ENCODE results near the gene DMBX1. TPM values are rescaled to one million over a fixed set of nuclear protein-coding genes. Genes with fewer than 3 reads are reported as not detected.

The DMBX1 gene
- total RNA-seq, 2 donors from 2014 or later = 5.7 to 16.6 TPM

DNA sequence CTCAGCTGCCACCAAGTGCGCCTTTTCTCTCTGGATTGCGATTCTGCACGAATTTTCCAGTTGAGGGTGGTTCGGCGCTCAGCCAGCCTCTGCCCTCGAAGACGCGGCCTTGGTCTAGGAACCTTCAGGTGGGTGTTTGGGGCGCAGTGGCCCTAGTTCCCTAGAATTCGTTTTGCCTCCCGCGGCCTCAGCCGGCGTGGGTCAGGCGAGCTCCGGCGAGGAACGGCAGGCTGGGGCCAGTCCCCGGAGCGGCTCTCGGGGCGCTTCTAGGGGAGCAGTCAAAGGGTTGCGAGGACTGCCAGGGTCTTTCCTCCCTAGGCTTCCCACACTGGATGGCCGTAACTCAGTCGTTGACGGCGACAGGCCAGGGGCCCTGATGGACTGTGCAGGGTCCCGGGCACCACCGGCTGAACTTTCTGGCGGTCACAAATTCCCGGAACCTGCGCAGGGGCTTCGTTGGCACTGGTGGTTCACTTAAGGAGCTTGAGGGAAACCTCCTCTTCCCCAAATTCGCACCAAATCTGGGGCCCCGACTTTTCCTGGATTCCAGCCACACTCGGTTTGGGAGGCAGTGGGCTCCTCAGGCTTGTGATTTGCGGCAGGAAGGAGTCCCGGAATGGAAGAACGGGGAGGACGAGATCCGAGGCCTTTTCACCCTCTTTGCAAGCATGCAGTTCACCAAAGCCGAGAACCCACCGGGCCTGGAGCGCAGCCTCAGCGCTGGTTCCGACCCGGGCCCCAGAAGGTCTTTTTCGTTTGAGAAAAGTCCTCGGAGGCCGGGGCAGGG is 1.2 kb downstream of the DMBX1 start:
- H3K36me3 ChIP-seq (ENCODE audit: control insufficient read depth, insufficient read depth, low read length) = no peaks in the 10 kb centered on the region
- no peaks in the 10 kb centered on the region for H3K9me3 ChIP-seq (ENCODE audit: control insufficient read depth, low read length)
- Mint-ChIP-seq H3K4me1 (peaks cover 60% of the 10 kb centered on the region), H3K36me3 (ENCODE audit: low read depth) (no peaks in the 10 kb centered on the region), H3K27ac (no peak overlapping the region), H3K27me3 (ENCODE audit: insufficient read depth) (peaks cover 100% of the 10 kb centered on the region), H3K4me3 (peak overlapping the region; percentile 60), H3K9me3 (no peaks in the 10 kb centered on the region)
- H3K9ac ChIP-seq (ENCODE audit: extremely low read depth, low read length, poor library complexity, severe bottlenecking) = no peak overlapping the region
- no peak overlapping the region for H3K27ac ChIP-seq (ENCODE audit: low read depth, low read length)
- 4% methylated on average over 34 to 50 of the region's 50 CpGs for WGBS, 2 experiments (ENCODE audit: insufficient coverage in 1 of 2, insufficient read length in 1 of 2)
- peak; percentile 73 for DNase-seq
- TF ChIP-seq, protein P1, sequence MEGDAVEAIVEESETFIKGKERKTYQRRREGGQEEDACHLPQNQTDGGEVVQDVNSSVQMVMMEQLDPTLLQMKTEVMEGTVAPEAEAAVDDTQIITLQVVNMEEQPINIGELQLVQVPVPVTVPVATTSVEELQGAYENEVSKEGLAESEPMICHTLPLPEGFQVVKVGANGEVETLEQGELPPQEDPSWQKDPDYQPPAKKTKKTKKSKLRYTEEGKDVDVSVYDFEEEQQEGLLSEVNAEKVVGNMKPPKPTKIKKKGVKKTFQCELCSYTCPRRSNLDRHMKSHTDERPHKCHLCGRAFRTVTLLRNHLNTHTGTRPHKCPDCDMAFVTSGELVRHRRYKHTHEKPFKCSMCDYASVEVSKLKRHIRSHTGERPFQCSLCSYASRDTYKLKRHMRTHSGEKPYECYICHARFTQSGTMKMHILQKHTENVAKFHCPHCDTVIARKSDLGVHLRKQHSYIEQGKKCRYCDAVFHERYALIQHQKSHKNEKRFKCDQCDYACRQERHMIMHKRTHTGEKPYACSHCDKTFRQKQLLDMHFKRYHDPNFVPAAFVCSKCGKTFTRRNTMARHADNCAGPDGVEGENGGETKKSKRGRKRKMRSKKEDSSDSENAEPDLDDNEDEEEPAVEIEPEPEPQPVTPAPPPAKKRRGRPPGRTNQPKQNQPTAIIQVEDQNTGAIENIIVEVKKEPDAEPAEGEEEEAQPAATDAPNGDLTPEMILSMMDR (conservative IDR thresholded peaks at IDR 0.05) = no peak
- H3K4me3 ChIP-seq (ENCODE audit: low read length) = peak overlapping the region; percentile 77
- H3K4me1 ChIP-seq (ENCODE audit: control insufficient read depth, insufficient read depth, low read length) = peaks cover 6% of the 10 kb centered on the region
- H3K27me3 ChIP-seq (ENCODE audit: control insufficient read depth, insufficient read depth, low read length, poor library complexity, severe bottlenecking) = peaks cover 100% of the 10 kb centered on the region

DNA sequence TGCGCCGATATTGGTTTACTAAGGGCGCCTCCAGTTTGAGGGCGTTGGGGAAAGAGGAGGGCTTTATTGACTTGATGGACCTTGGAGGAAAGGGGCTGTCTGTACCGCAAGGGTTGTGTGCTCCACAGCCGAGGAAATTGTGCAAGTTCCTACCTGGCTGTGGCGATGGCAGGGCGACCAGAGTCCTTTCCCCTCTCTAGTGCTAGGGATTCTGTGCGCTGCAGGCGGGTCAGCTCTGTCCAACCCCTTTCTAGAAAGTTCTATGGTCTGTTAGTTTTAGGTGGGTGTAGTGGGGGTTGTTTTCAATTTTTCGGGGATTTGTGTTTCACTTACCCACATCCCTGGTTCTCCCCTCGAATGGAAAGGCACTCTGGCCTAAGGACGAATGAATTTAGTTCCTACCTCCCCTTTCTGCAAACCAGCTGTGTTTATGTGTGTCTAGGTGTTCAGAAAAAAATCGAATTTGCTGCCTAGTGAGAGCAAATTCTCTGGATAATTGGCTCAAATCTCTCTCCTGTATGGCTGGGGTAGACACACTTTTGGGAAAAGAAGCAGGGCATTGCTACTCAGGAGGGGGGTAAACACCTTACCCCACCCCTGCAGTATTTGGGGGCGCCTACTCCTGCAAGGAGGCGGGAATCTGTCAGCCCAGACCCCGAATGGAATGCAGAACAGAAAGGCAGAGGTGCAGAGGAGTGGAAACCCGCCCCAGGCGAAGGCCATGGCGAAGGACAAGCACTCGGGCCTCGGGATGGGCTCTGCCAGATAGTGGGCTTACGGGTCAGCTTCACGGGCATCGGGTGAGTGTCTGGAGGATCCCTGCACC is 2.0 kb downstream of the DMBX1 start:
- peak; percentile 67 for DNase-seq
- H3K36me3 Mint-ChIP-seq (ENCODE audit: low read depth) = no peaks in the 10 kb centered on the region

DNA sequence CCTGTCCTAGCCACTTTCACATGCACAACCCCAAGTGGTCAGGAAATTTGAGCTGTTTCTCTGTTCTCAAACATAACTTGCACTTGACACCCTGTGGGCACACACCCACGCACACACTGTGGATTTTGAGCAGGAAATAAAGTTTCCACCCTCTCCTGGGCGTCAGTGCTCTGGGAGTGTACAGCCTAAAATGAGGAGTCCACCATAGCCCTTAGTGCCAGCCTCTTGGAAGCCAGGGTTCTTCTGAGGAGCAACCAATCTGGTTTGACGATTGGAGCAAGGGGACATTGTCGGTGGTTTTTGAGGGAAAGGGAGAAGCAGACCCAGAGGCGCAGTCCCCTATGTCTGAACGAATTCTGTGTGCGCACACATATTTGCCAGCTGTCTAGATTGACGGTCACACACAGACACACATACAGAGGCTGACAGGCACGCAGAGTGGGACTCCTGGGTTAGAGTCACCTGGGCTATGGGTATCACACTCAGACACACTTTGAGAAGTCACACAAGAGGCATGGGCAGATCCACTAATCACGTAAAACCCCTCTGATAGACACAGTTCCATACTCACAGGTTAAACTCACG is 2.7 kb downstream of the DMBX1 start:
- TF ChIP-seq, protein P1 (conservative IDR thresholded peaks at IDR 0.05) = no peak
- H3K27ac Mint-ChIP-seq = no peak overlapping the region
- no peaks in the 10 kb centered on the region for H3K9me3 Mint-ChIP-seq
- 10 to 24% methylated on average over 4 to 11 of the region's 11 CpGs for WGBS, 2 experiments (ENCODE audit: insufficient coverage in 1 of 2, insufficient read length in 1 of 2)
- peaks cover 55% of the 10 kb centered on the region for H3K4me1 Mint-ChIP-seq
- Histone ChIP-seq H3K4me3 (ENCODE audit: low read length) (no peak overlapping the region), H3K27me3 (ENCODE audit: control insufficient read depth, insufficient read depth, low read length, poor library complexity, severe bottlenecking) (peaks cover 100% of the 10 kb centered on the region), H3K9ac (ENCODE audit: extremely low read depth, low read length, poor library complexity, severe bottlenecking) (no peak overlapping the region), H3K9me3 (ENCODE audit: control insufficient read depth, low read length) (no peaks in the 10 kb centered on the region), H3K27ac (ENCODE audit: low read depth, low read length) (no peak overlapping the region), H3K36me3 (ENCODE audit: control insufficient read depth, insufficient read depth, low read length) (no peaks in the 10 kb centered on the region), H3K4me1 (ENCODE audit: control insufficient read depth, insufficient read depth, low read length) (peaks cover 6% of the 10 kb centered on the region)
- peaks cover 100% of the 10 kb centered on the region for H3K27me3 Mint-ChIP-seq (ENCODE audit: insufficient read depth)
- DNase-seq = peak; percentile 53
- no peaks in the 10 kb centered on the region for H3K36me3 Mint-ChIP-seq (ENCODE audit: low read depth)
- H3K4me3 Mint-ChIP-seq = peak overlapping the region; percentile 27

More for the DNA sequence above, 2.0 kb downstream of the DMBX1 start:
- Histone ChIP-seq H3K27me3 (ENCODE audit: control insufficient read depth, insufficient read depth, low read length, poor library complexity, severe bottlenecking) (peaks cover 100% of the 10 kb centered on the region), H3K36me3 (ENCODE audit: control insufficient read depth, insufficient read depth, low read length) (no peaks in the 10 kb centered on the region), H3K4me1 (ENCODE audit: control insufficient read depth, insufficient read depth, low read length) (peaks cover 6% of the 10 kb centered on the region), H3K4me3 (ENCODE audit: low read length) (no peak overlapping the region), H3K27ac (ENCODE audit: low read depth, low read length) (no peak overlapping the region), H3K9me3 (ENCODE audit: control insufficient read depth, low read length) (no peaks in the 10 kb centered on the region), H3K9ac (ENCODE audit: extremely low read depth, low read length, poor library complexity, severe bottlenecking) (no peak overlapping the region)
- Mint-ChIP-seq H3K4me3 (peak overlapping the region; percentile 60), H3K4me1 (peaks cover 55% of the 10 kb centered on the region), H3K9me3 (no peaks in the 10 kb centered on the region), H3K27ac (no peak overlapping the region), H3K27me3 (ENCODE audit: insufficient read depth) (peaks cover 100% of the 10 kb centered on the region)
- TF ChIP-seq, protein P1 (conservative IDR thresholded peaks at IDR 0.05) = no peak
- 13 to 17% methylated on average over 13 to 24 of the region's 25 CpGs for WGBS, 2 experiments (ENCODE audit: insufficient coverage in 1 of 2, insufficient read length in 1 of 2)

Data from endodermal cell (in vitro differentiated cells).